Superior temporal gyrus (tissue), 1 donor: ENCODE results near the gene HDX.
"Not testable (repeated sequence)": the region's sequence is repeated elsewhere in the genome, so short reads cannot be mapped to it uniquely, and the experiment has no call there.

Experiments used
- DNase-seq: peaks from one replicate; pipeline ENCODE4 v3.0.0-alpha.2; 2016; ENCODE audit errors: extremely low spot score

The HDX gene

GRCh38 chrX:84501798-84502628 lies at the start of gene HDX:
Gene HDX, minus strand, starts transcription at chrX:84502453. Its CDS starts 27,056 bp downstream, at chrX:84475397.
- DNase-seq = peak; percentile 76

- DNase-seq = not testable (repeated sequence)
Measured at GRCh38 chrX:84541315-84541714, 39.1 kb upstream of the HDX start.

GRCh38 chrX:84537627-84538026 lies 35.4 kb upstream of the HDX start:
- DNase-seq = not testable (repeated sequence)

- DNase-seq = no peak
Measured at GRCh38 chrX:84488426-84488825, 13.8 kb downstream of the HDX start.

GRCh38 chrX:84487365-84488353 lies 14.6 kb downstream of the HDX start:
- DNase-seq = no peak

GRCh38 chrX:84479086-84479485 lies 23.2 kb downstream of the HDX start:
- DNase-seq = no peak

GRCh38 chrX:84477114-84477513 lies 25.1 kb downstream of the HDX start:
- DNase-seq = no peak

GRCh38 chrX:84475596-84475995 lies 26.7 kb downstream of the HDX start:
- no peak for DNase-seq

GRCh38 chrX:84475101-84475500 lies 27.2 kb downstream of the HDX start:
- DNase-seq = no peak

- DNase-seq = no peak
Measured at GRCh38 chrX:84469226-84469625, 33.0 kb downstream of the HDX start.

- DNase-seq = no peak
Measured at GRCh38 chrX:84467898-84468297, 34.4 kb downstream of the HDX start.

GRCh38 chrX:84453351-84454246 lies 48.7 kb downstream of the HDX start:
- DNase-seq = no peak

- no peak for DNase-seq
Measured at GRCh38 chrX:84441143-84441542, 61.1 kb downstream of the HDX start.

GRCh38 chrX:84415140-84415539 lies 87.1 kb downstream of the HDX start:
- no peak for DNase-seq

GRCh38 chrX:84363663-84364062 lies 138.6 kb downstream of the HDX start:
- no peak for DNase-seq

GRCh38 chrX:84363051-84363450 lies 139.2 kb downstream of the HDX start:
- no peak for DNase-seq

GRCh38 chrX:84362184-84362838 lies 139.9 kb downstream of the HDX start:
- DNase-seq = no peak

GRCh38 chrX:84358271-84358670 lies 144.0 kb downstream of the HDX start:
- DNase-seq = no peak

- no peak for DNase-seq
Measured at GRCh38 chrX:84357296-84357695, 145.0 kb downstream of the HDX start.

GRCh38 chrX:84340968-84341367 lies 161.3 kb downstream of the HDX start:
- no peak for DNase-seq
